Hematopoietic multipotent progenitor cell (in vitro differentiated cells): Measurements from ENCODE around the gene GATA3. TPM values are rescaled to one million over a fixed set of nuclear protein-coding genes. Genes with fewer than 3 reads are reported as not detected.
A peak's percentile ranks its signal among the peaks of the same experiment; 100 is the strongest.

Experiments
- DNase-seq, 3 donors: peaks; one replicate each; pipeline ENCODE4 v3.0.0-alpha.2; 2011 to 2015; ENCODE audit warnings: low read depth in 2 of 3, low spot score in 2 of 3
- total RNA-seq: library from RNA; depleted of rRNA; stranded (reverse); fragments of >200 nt; gene quantifications from one replicate; pipeline ENCODE4 v1.2.3, GENCODE V29; 2012

GATA3 gene
- total RNA-seq, 1 donor = 2.2 TPM

DNA sequence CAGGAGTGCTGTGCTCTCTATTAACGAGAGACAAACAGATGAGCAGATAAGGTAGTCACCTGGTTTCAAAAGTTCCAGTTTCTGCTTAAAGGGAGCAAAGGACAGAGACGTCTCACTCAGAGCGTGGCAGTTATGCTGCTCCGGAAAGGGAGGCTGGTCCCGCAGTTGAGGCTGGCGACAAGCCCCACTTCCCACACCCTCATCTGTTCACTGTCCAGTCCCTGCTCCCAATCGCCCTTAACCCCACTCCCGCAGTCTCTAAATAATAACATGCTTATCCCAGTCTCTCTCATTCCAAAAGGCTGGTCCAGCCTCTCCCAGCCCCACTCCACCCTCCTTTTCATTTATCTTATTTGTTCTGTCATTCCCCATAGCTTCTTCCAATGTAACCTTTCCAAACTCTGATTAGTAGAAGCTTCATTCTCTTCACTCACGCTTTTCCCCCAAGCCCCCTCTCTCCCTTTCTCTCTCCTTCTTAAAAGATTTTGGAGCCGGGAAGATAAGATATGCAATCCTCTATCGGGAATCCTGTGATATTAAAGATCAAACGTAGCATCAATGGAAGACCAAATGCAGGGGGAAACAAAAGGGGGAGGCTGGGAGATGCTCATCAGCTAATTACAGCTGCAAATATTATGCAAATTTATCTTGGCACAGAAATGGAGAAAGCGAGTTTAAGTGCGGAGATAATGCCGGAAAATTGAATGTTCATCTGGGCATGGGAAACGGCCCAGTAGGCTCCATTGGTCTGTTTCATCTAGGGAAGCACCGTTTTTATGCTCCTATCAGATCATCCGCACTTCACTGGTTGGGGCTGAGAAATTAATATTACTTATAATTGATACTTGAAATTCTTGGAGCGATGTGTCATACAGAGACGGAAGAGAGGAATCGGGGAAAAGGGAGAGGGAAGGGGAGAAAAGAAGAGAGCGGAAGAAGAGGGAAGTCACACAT is 16.3 kb upstream of the GATA3 start:
- peak in 2 of 3 donors; percentile 9 for DNase-seq

DNA sequence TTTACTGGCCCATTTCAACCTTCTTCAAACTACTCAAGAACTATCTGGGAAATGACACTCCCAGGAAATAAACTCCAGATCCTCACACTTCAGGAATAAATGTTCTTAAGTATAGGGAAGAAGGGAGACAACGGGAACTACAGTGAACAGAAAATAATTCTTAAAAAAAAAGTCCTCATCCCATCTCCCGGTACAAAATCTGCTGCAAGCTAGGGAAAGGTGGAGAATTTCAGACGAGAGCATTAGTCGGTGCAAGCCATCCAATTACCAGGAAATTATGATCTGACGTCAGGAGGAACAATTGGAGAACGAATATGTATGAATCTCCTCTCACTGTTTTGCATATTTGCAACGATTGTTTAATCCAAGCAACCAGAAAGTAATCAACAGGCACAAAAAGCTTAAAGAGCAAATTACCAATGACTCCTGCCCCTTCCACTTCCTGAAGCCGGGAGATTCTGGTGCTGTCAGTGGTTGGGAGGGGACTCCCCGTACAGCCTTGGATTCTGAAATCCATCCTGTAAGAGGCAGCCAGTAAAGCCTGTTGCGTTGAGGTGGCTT is 15.1 kb upstream of the GATA3 start:
- peak in 2 of 3 donors; percentile 18 to 20 for DNase-seq

DNA sequence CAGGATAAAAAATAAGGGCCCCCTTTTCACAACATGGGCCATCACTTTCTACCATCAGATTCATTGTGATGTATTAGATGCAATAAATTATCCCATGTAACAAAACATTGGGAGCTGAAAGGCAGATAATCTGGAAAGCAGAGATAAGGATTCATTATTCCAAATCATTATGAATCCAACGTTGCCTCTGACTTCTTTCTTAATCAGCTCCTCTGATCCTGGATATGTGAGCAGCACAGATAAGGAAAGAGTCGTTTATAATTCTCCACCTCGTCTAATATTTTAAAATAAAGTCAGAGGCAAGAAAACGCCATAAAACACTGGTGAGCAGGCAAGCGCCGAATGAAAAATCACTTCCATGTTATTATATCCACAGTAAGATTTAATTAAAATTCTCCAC is 13.8 kb upstream of the GATA3 start:
- no peak for DNase-seq

DNA sequence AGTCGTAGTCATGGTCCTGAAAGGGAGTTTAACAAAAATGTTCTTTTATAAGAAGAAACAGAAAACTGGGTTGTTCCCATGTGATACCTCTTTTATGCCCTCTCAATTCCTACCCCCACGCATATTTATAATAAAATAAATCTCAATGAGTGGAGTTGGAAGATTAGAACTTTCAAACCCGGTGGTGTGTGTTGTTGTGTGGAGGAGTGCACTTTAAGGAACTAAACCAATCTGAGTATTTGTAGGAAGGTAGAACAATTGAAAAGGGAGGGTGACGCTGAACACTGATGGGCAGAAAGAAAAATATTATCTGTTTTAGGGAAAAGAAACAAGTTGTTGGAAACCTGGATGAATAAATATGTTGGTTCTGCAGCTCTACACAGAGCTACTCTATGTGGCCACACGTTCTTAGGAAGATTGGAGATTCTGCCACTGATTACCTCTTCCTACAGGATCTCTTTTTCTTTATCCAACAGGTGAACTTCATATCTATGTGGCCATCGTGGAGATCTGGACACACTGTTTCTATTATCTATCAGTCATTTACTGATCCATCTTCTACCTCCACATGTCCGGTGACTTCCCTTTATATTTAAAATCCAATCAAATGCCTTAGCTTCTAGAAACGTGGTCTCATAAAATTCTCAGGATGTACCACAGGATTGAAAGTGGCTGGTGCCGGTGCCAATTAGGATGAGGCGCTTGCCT is 13.1 kb upstream of the GATA3 start:
- DNase-seq = peak in 1 of 3 donors; percentile 8

DNA sequence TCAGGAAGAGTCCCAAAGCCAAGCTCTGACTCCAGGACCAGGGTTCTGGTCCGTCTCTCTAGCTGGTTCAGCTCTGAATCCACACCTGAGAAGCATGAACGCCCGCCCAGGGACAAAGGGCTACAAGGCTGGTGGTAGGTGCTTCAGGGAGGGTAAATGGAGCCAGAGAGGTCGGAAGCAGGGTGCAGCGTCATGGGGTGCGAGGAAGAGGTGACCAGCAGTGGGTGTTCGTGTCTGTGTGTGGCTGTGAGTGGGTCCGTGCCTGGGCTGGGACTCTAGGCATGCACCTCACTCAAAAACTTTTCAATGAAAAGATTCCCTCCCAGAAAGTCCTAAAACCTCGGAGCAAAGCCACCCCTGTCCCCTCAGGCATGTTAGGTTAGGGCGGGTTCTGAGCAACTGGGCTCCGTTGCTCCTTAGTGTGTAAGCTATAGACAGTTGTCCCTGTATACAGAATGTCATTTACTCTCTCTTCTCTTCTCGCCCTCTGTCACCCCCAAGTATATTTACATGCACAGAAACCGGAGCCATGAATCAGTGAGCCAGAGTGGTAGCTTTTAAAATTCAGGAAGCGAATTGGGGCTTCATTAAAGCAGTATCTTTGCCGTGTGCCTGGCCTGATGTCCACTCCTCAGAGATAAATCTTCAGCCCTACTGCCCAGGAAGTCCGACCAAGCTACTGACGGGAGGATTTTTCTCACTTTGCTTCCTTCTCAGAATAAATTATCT is 12.3 kb upstream of the GATA3 start:
- peak in 1 of 3 donors; percentile 27 for DNase-seq

DNA sequence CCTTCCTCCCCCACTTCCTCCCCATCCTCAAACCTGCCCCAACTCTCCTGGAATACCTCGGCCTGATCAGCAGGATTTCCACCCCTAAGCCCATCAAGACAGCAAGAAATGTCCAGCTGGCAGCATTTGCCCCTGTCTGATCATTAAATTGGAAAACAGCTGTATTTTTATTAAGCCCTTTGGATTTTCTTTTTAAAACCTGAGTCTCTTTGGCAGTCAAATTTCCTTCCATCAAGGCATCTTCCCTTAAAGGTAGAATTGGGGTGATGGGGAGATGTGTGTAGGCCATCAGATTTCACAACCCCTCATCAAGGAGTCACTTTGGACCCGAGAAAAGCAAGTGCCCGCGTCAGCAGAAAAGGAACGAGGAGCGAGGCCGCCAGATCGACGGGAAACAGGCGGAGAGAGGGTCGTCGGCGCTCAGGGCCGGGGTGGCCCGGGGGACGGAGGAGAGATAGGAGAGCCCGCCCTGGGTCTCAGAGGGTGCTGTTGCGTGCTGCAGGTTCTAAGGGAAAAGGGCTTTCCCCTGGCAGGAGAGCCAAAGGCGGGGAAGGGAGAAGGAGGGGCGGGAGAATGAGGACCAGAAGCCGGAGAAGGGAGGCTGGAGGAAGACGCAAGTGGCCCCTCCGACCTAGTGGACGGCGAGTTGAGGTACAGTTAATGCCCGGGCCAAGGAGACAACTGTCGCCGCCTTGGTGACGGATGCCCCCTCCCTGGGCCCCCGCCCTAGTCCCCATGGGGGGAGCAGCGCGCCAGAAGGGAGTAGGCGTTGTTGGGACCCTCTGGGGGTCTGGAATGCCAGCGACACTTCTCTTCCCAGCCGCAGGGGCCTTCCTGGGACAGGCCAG is 11.5 kb upstream of the GATA3 start:
- no peak for DNase-seq

DNA sequence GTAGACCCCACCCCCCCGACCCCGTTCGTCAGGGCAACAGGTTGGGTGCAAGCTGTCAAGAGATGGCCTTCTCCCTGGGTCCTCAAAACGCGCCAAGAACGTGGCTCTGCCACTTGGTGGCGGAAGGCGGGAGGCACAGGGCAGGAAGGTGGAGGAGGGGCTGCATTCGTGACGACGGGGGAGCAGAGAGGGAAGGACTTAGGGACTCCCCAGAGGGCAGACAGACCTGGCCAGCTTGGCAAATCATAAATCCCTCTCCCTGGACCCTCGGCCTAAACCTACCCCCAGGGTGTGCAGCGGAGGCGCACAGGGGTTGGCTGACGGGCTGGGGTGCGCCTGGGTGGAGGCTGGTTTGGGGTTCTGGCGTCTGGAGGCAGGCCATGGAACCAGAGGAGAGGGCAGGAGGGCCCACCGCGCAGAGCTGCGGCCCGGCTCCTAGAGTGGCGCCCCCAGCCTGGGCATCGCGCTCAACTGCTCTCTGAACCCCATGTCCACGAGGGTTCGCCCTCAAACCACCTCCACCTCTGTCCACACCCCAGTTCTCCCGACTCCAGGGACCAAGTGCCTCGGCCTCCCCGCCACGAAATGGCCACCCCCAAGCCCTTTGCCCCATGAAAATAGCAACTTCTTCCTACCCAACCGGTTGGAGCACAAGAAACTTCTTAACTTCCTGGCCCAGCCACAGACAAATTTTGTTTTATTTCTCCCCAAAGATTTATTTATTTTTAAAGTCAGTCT is 10.8 kb upstream of the GATA3 start:
- peak; percentile 18 to 75 (median 73) for DNase-seq

DNA sequence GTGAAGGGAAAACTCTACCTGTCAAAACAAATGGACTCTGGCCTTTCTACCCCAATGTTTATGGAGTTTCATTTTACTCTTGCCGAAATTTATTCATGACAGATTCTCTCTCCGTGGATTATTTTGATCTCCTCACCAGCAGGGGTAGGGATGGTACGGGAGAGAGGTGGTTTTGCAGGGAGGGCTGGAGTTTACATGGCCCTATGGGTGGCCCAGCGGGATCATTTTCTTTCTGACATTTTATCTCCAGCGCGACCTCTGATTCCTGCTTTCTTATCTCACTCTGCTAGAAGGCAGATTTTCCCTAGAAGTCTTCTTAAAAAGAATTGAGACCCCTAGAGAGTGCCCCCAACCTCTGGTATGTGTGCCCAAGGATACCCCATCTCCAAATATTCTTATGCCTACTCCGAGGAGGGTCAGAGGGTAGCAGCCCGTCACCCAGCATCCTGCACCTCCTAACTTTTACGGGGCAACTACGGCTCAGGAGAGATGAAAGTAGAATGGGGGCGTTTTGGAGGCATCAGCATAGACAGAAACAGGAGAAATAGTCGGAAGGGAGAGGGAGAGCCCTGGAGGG is 10.1 kb upstream of the GATA3 start:
- DNase-seq = no peak

DNA sequence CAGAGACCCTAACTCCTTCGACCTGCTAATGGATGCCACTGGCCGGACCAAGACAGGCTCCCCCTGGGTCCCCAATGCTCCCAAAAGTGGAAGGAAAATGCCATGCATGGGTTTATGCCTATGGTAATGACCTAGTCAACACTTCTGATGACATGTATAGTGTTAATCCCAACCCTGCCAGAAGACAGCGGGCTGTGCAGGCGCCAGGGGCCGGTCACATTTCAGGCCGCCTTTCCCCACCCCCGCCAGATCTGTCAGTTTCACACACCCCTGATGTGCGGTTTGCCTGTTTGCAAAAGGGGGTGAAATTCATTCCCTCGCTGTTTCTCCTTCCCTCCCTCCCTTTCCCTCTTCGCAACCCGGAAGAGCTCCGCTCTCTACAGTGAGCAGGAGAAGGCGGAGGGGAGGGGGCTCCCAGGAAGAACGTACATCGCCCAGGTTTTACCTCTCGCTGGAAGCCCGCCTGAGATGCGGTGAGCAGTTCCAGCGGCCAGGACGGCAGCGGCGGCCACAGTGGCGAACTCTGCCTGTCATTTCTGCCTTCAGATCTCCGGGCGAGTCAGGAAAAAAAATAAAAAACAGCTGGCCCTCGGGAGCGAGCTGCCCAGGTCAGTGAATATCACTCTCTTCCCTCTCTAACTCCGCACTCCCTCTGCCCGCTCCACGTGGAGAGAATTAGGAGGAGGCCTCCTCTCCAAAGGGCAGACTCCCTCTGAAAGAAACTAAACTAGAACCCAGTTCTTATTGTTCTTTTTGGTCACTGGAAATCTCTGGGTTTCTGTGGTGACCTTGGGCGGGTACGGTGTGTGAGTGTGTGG is 9.4 kb upstream of the GATA3 start:
- DNase-seq = peak in 1 of 3 donors; percentile 33

DNA sequence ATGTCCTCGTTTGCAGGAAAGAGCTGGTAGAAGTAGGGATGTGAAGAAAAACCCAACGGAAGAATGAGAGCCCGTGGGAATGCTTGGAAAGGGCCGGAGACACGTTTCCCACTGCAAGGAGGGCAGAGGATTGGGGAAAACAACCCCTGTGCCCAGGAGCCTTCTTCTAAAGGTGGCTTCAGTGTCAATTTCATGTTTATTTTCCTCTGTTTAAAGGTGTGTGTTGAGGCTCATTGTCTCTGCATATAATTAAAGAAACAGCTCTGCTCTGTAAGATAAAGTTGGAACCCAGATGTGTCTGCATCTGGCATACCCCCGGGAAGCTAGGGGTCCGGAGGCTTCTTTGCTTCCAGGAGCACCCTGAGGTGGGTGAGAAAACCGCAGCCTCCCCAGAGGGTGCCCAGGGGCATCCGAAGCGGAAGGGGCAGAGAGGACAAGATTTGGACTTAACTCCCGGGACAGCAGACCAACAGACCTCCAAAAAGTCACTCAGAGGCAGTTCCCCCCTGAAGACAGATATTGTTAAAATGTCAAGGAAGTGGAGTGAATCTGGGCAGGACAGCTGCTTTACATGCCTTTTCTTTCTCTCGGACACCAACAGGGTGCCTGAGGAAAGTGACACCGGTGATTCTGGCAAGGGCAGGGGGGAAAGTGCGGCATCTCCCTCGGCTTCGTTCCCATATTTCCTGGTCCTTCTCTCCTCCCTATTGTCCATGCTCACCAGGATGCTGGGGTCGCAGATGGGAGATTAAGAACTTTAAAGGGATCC is 8.6 kb upstream of the GATA3 start:
- peak in 1 of 3 donors; percentile 9 for DNase-seq

DNA sequence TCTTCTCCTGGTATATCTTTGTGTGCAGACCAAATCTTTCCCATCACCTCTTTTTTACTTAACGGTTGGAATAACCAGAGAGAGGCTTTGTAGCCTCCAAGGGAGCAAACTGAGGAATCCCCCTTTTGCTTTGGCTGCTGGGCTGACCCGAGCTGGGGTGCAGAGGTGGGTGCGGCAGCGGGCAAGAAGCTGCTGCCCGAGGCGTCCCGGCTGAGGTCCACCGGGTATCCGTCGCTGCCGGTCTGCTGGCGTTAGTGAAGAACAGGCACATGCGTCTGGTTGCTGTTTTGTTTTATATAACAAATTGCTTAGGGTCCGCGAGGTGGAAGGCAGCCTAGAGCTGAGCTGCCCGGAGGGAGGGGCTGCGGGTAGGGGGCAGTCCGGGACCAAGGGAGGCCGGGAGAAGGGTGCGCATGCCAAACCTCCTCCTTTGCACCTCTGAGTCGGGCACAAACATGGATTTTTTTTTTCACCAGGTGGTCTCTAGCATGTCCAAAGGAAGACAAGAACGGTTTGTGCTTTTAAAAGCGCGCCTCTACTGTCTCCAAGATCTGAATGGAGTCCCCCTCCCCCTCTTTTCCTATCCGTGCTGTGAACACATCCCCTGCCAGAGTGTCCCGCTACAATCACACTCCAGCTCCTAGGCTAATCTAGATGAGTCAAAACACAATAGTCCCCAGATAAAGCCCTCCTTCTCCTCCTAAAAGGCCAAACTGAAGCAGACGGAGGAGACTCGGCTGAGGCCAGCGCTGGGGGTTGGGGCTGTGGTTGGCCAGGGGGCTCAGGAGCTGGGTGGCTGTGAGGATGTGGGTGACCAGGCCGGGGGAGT is 6.8 kb upstream of the GATA3 start:
- DNase-seq = peak in 1 of 3 donors; percentile 26

DNA sequence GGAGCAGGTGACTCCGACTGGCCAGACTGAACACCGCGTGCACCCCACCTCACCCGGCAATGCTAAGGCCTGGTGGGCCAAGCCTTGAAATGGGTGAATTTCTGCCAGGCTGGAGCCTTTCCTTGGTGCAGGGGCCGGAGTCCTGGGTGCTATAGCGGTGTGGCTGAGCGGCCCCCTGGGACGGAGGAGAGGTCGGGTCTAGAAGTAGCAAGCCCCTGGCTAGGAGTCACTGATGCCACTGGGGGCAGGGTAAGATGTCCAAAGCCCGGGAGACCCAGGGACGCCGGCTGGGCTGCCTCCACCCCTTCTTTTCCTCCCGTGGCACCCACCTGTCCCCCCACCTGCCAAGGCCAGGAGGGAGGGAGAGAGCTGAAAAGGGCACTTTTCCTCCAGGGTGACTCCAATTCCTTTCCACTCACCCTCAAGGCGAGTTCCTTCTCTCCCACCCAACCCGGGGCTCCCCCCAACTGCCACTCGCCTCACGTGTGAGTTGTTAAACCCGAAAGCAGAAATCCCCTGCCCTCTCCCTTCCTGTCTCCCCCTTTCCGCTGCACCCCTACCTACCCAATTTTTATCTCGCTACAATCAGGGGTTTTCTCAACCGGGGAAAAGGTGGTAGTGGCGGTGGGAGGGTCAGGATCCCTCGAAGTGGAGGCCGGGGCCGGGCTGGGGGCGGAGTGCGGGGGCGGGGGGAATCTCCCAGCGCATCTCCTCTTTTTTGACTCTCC is 6.0 kb upstream of the GATA3 start:
- DNase-seq = peak in 2 of 3 donors; percentile 80 to 86

DNA sequence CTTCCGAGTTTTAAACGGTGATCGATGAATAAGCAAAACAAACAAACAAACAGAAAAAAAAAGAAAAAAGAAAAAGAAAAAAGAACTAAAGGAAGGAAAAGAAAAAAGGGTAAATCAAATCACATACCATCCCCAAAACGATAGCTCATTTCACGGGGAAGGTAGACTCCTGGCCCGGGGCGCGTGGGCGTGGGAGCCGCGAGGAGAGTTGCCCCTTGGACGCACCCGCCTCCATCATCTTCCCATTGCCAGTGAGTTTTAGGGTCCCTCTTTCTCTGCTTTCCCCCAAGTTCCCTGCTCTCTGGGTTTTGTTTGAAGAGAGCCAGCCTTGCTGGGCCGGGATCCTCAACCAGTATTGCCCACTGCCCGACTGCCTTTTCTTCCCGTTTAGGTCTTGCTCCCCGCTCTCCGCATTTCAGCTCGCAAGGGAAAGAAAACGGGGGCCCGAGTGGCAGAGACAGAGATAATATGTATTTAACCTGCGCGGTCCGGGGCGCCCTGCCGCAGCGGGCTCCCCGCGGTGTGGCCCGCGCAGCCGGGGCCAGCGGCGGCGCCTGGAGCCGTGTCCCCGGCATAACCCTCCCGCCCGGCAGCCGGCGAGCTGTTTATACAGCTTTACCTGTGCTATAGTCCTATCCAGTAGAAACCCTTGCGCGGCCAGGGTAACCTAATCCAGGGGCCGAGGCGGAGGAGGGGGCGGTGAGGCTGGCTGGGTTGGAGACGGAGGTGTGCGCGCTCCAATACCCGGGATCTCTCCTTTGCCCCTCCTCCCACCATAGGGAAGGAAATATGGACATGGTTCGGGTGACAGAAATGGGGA is 5.2 kb upstream of the GATA3 start:
- DNase-seq = no peak

DNA sequence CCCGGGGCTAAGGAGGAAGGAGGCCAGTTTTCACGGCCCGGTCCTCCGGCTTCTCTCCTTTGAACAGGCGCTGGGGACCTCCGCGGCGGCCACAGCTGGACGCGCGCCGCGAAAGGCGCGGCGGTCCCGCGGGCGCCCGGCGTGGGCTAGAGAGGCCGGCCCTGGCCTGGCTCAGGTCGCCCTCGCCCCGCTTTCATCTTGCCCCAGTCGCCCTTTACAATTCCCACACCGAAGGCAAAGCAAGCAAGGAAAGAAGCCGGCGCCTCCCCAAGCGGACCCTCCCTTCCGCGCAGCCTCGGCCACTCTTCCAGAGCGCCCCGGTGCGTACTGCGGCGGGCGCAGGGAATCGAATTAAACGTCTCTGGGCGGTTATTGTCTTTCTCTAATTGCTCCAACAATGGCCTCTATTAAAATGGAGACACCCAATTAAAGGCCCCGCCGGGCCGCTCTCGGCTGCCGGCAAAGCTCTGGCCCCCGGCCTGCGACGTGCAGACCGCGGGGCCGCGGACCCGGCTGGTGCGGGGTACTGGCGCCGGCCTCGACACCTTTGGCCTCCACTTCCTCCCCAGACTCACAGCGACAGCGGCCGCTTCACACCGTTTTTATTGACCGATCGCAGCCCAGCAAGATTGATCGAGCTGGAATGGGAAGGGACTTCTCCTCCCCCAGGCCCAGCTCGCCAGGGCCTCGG is 4.5 kb upstream of the GATA3 start:
- DNase-seq = peak in 1 of 3 donors; percentile 17
